ENCODE measurements around the gene SPTY2D1.

Gene SPTY2D1

DNA sequence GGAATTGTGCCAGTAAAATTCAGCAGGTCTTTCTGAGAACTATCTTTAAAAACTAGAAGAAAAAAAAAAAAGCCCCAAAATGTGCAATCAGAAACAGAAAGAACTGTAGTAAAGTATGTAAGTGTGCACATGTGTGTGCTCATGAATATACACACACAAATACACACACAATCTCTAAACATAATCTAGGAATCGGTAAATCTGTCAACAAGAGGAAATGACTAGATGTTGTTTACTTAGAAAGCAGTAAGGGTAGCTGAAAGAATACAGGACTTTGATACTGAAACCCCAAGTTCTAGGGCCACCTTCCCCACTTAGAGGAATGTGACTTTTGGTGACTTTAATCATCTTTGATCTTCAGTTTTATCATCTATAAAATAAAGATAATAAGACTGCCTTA, 58.8 kb downstream of the SPTY2D1 start:
- TF ChIP-seq ZFX (IDR thresholded peaks at IDR 0.05; ENCODE audit: borderline replicate concordance) = no peak
- TF ChIP-seq, protein P1, sequence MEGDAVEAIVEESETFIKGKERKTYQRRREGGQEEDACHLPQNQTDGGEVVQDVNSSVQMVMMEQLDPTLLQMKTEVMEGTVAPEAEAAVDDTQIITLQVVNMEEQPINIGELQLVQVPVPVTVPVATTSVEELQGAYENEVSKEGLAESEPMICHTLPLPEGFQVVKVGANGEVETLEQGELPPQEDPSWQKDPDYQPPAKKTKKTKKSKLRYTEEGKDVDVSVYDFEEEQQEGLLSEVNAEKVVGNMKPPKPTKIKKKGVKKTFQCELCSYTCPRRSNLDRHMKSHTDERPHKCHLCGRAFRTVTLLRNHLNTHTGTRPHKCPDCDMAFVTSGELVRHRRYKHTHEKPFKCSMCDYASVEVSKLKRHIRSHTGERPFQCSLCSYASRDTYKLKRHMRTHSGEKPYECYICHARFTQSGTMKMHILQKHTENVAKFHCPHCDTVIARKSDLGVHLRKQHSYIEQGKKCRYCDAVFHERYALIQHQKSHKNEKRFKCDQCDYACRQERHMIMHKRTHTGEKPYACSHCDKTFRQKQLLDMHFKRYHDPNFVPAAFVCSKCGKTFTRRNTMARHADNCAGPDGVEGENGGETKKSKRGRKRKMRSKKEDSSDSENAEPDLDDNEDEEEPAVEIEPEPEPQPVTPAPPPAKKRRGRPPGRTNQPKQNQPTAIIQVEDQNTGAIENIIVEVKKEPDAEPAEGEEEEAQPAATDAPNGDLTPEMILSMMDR (IDR thresholded peaks at IDR 0.05) = no peak
- H3K27ac ChIP-seq = 0 out of 2 replicates have a peak overlapping the region, but pooled peaks have one; percentile 14

DNA sequence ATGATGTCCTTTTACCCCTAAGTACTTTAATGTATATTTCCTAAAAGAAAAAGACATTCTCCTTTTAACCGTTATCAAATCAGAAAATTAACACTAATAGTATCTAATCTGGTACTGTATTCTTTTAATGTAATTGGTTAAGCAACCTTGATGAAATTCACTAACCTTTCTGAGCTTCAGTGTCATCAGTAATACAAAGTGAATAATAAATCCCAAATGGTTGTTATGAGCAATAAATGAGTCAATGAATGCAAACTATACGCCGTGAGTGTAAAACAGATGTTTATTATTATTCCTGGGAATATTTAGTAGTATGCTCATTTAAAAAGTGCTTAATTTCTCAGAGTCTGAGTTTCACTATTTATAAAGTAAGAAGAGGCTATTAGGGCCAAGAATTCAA, 67.1 kb downstream of the SPTY2D1 start:
- H3K27ac ChIP-seq = no peak overlapping the region
- TF ChIP-seq, protein P1 (IDR thresholded peaks at IDR 0.05) = no peak
- no peak for TF ChIP-seq ZFX (IDR thresholded peaks at IDR 0.05; ENCODE audit: borderline replicate concordance)

DNA sequence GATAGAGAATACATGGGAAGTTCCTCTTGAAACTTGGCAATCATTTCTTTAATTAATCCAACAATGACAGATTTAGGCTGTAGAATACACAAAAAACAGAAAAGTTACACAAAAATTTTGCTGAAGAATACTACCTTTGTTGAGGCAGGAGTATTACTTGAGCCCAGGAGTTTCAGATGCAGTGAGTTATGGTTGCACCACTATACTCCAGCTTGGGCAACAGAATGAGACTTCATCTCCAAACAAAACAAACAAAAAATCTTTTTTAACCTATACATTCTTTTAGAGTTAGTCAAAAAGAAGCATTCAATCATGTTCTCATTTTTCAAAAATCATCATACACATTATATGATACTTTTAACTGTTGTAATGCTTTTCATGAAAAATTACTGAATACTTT, 67.7 kb downstream of the SPTY2D1 start:
- TF ChIP-seq, protein P1 (IDR thresholded peaks at IDR 0.05) = no peak
- TF ChIP-seq ZFX (IDR thresholded peaks at IDR 0.05; ENCODE audit: borderline replicate concordance) = no peak
- H3K27ac ChIP-seq = no peak overlapping the region

DNA sequence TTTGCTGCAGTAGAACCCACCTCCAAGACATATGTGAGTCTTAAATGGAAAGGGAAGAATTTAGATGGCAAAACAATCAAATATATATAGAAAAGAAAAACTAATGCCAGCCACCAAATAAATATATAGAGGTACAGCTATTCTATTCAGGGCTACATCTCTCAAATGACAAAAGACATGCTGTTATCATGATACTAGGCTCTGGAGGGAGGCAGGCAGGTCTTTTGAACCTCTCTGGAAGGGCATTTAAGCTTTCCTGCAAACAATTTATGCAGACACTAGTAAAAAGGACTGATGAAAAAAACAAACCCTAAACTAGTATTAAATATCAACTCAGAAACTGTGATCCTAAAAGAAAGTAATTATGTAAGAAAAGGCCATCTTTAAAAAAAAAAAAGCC, 70.0 kb downstream of the SPTY2D1 start:
- no peak overlapping the region for H3K27ac ChIP-seq
- no peak for TF ChIP-seq ZFX (IDR thresholded peaks at IDR 0.05; ENCODE audit: borderline replicate concordance)
- TF ChIP-seq, protein P1 (IDR thresholded peaks at IDR 0.05) = no peak

DNA sequence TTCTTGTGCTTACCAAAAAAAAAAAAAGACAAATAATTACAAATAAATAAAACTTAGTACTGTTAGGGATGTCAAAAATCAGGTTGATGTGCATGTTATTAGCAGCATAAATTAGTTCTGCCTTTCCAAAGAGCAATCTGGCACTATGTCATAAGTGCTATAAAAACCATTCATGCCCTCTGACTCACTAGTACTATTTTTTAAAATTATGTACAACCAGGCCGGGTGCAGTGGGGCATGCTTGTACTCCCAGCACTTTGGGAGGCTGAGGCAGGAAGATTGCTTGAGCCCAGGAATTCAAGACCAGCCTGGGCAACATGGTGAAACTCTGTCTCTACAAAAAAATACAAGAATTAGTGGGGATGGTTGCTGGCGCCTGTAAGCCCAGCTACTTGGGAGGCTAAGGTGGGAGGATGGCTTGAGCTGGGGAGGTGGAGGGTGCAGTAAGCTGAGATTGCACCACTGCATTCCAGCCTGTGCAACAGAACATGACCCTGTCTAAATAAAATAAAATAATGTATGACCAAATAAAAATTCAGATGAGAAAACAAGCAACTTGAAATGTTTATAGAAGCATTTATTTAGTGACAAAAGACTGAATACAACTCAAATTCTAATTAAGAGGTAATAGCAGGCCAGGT, 70.9 kb downstream of the SPTY2D1 start:
- no peak for TF ChIP-seq ZFX (IDR thresholded peaks at IDR 0.05; ENCODE audit: borderline replicate concordance)
- TF ChIP-seq, protein P1 (IDR thresholded peaks at IDR 0.05) = no peak
- no peak overlapping the region for H3K27ac ChIP-seq

Data from 22Rv1 (cell line).